Forelimb muscle (tissue), 1 donor: ENCODE data around the gene MTG2. TPM values are rescaled to one million over a fixed set of nuclear protein-coding genes. Genes with fewer than 3 reads are reported as not detected.

Experiments used
- DNase-seq: peaks from one replicate; pipeline ENCODE4 v3.0.0-alpha.2; 2013; ENCODE audit warnings: low read depth
- polyA plus RNA-seq: library from polyadenylated mRNA; unstranded; fragments of 120-200 nt; gene quantifications from one replicate; pipeline ENCODE4 v1.2.1, GENCODE V29; 2013; ENCODE audit not compliant: insufficient read length

The MTG2 gene
- polyA plus RNA-seq, 1 donor, result 28.8 TPM

- no peak for DNase-seq
Observed at GRCh38 chr20:62235001-62235776, 52.4 kb downstream of the MTG2 start.

GRCh38 chr20:62235777-62236157, 52.9 kb downstream of the MTG2 start:
- DNase-seq, result no peak

GRCh38 chr20:62236200-62236599, 53.4 kb downstream of the MTG2 start:
- no peak for DNase-seq

- no peak for DNase-seq
Observed at GRCh38 chr20:62236766-62237513, 54.1 kb downstream of the MTG2 start.

- DNase-seq, result no peak
Observed at GRCh38 chr20:62237514-62237800, 54.6 kb downstream of the MTG2 start.

GRCh38 chr20:62237801-62238568, 55.2 kb downstream of the MTG2 start, which contains the start of gene OSBPL2:
Gene OSBPL2 (plus strand): TSS chr20:62238521. CDS start chr20:62256185, 17,664 bp downstream.
- DNase-seq, result peak; percentile 86

GRCh38 chr20:62238569-62239277, 55.9 kb downstream of the MTG2 start:
- no peak for DNase-seq

GRCh38 chr20:62239278-62239879, 56.6 kb downstream of the MTG2 start:
- no peak for DNase-seq

GRCh38 chr20:62240020-62240685, 57.3 kb downstream of the MTG2 start:
- DNase-seq, result no peak

GRCh38 chr20:62241506-62241905, 58.7 kb downstream of the MTG2 start:
- no peak for DNase-seq

GRCh38 chr20:62242176-62242575, 59.3 kb downstream of the MTG2 start:
- DNase-seq, result no peak

GRCh38 chr20:62243106-62243505, 60.3 kb downstream of the MTG2 start:
- DNase-seq, result no peak

- no peak for DNase-seq
Observed at GRCh38 chr20:62243906-62244515, 61.2 kb downstream of the MTG2 start.

- DNase-seq, result no peak
Observed at GRCh38 chr20:62244644-62245108, 61.8 kb downstream of the MTG2 start.

GRCh38 chr20:62245911-62246280, 63.1 kb downstream of the MTG2 start:
- no peak for DNase-seq

GRCh38 chr20:62246431-62246830, 63.6 kb downstream of the MTG2 start:
- no peak for DNase-seq

GRCh38 chr20:62246872-62247652, 64.2 kb downstream of the MTG2 start:
- no peak for DNase-seq

GRCh38 chr20:62248890-62249560, 66.2 kb downstream of the MTG2 start:
- no peak for DNase-seq
